ENCODE measurements around the gene MYT1.

Gene MYT1

GRCh38 chr20:64155258-64156135, 8.8 kb upstream of the MYT1 start:
- DNase-seq (ENCODE audit: low read depth) = no peak

DNA sequence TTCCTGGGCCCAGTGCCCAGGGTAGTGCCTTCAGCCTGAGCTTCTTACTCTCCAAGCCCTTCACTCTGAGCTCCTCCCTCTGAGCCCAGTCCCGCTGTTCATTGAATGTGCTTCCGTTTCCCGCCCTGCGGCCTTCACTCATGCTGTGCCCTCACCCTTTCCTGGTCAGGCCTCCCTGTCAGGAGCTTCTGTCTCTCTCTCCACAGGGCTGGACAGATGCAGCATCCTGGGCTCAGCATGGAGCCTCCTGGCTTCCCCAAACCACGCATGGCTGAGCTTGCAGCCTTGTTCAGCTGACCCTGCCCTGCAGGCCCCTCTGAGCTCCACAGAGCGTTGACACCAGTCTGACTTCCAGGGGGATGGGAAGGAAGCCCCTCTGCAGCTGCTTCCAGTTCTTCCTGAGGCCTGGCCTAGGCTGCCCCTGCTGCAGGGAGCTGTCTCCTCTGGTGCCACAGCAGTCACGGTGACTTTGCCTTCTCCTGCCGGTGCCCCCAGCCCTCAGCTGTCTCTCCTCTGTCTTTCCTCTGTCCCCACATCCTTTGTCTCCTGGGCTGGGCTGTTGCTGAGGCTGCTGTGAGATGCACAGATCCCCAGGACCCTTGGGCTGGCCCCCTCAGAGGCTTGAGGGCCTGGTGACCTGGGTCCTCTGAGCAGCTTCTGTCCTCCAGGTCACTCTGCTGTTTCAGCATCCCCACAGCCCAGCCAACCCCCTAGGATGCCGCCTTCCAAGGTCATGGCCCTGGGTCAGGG, 7.9 kb upstream of the MYT1 start:
- no peak for DNase-seq (ENCODE audit: low read depth)

DNA sequence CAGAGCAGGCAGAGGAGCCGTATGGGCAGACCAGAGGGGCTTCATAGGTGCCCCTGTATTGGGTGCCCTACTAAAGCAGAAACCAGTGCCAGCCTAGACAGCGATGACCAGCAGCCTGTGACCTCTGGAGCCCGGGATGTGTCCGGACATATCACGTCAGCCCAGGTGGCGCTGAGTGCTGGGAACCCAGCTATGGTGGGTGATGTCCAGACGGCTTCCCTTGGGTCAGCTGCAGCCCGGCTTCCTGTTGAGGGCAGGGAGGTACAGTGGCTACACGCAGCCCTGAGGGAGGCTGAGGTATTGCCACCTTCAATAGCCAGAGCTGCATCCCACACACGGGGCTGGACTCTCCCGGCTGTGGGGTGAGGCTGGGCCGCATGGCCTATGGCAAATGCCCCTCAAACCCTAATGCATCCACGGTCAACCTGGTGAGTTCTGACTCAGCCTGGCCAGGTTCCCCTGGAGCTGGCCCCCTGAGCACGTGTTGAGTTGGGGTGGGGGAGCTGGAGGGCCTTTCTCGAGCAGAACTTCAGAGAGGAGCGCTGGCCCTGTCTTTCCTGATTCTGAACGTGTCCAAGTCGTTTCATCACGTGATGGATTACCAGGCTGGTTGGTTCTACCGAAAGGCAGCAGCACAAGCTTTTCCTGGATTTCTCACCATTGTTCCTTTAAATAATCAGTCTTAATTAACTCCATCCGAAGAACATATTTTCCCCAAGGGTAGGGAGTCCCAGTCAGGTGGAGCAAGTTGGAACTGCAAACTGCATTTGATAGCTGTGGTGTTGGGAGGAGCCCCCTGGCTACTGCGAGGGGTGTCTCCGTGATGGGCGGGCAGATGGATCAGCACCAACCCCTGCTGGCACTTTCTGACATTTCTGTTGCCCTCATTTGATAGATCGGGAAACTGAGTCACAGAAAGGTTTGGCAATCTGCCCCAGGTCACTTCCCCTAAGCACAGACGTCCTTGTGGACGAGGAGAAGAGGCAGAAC, 7.1 kb upstream of the MYT1 start:
- no peak for DNase-seq (ENCODE audit: low read depth)

GRCh38 chr20:64157878-64158277, 6.4 kb upstream of the MYT1 start:
- no peak for DNase-seq (ENCODE audit: low read depth)

DNA sequence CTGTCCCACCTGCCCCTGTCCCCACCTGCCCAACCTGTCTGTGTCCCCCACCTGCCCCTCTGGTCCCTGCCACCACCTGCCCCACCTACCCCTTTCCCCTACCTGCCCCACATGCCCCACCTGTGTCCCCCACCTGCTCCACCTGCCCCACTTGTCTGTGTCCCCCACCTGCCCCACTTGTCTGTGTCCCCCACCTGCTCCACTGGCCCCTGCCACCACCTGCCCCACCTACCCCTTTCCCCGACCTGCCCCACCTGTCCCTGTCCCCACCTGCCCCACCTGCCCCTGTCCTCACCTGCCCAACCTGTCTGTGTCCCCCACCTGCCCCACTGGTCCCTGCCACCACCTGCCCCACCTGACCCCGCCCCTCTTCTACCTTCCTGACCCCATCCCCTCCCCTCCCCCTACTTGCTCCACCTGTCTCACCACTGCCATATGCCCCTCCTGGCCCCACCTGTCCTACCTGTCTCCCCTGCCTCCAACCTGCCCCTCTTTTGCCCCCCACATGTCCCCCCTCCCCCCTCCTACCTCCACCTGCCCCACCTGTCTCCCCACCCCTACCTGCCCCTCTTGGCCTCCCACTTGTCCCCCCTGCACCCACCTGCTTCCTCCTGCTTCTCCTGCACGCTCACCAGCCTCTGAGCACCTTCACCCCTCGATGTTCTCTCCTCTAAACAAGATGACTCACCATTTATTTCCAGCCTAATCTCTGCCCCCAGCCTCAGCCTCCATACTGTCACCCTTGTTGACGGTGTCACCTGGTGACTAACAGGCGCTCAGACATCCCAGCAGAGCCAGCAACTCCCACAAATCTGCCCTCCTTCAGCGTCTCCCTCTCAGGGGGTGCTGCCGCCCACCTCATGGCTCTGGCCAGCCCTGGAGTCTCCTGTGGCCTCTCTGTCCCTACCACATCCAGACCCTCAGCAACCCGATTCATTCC, 5.6 kb upstream of the MYT1 start:
- no peak for DNase-seq (ENCODE audit: low read depth)

DNA sequence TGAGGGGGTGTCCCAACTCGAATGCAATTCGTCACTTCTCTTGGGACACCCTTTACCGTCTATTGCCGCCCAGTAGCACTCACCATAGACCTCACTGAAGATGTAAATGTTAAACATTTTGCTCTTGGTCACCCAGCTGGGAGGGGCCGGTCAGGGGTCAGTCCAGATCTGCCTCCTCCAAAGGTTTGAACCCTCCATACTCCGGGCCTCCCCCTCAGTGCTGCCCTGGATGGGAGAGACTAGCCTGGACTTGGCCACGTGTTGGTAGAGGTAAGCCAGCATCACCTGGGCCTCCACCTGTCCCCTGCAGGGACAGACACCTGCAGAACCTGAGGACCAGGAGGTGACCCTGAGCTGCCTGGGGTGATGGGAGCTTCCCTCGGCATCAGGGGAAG, 5.0 kb upstream of the MYT1 start:
- no peak for DNase-seq (ENCODE audit: low read depth)

DNA sequence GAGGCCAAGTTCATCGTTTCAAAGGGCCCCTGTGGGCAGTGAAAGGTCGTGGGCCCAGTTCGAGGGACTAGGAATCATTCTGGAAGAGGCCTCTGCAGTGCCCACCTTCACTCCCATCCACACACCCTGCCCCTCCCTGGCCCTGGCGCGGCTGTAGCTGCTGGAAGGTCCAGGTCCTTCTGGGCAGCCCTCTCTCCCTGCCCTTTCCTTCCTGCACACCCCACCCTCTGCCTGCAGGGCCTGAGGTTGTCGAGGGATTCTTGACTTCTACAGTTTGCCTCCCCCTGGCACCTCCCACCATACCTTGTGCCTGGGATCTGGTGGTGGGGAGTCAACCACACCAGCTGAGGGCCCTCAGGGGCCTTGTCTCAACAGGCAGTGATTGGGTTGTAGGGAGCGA, 4.5 kb upstream of the MYT1 start:
- no peak for DNase-seq (ENCODE audit: low read depth)

DNA sequence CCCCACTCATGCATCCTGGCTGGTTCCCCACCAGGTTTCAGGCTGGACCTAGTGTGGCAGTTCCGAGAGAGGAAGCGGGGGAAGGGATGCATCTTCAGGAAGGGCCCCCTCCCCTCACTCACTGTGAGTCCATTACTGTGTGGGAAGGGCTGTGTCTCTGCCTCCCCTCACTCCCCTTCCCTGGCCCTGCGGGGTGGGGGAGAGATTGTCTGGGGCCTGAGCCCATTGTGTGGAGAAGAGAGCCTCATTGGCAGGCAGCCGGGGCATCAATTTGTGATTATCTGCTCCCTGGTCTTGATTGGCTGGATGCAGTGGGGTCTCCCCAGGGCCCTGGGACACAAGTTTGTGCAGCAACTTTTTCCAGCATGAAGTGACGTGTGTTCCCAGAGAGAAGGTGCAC, 4.1 kb upstream of the MYT1 start:
- no peak for DNase-seq (ENCODE audit: low read depth)

GRCh38 chr20:64160526-64161355, 3.5 kb upstream of the MYT1 start:
- no peak for DNase-seq (ENCODE audit: low read depth)

DNA sequence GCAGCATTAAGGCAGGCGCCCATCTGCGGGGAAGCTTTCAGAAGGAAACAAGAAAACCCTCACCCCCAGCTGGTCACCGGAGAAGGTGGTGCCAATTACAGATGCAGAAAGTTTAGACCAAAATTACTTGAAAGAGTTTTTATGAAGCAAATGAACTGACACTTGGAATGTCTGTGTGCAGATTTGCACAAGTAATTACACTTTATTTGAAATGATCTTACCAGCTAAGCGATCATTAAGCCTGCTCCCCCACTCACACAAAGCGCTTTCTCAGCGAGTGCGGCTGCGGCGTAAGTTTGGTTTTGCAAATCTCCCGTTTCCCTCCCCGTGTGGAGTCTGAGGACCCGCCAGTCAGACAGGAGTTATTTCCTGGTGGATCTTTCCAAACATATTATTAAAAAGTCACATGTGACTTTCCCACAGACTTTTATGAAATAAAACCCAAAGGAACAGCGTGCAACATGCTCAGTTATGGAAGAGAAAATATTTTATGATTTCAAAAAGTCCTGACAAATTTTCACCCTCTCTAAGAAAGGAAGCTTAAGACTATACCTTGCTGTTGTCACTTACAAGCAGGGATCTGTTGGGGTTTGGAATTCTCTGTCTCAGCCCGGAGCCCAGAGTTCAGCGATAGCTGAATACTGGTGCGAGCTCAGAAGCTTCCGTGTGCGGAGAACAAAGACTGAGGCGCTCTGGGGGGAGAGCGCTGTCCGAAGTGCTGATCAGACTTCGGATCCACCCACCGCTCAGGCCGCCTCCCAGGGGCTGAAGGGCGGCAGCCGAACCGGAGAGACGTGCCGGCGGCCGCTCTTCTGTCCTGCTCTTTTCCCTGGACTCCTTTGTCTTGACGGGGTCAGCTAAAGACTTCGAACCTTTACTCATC, 2.7 kb upstream of the MYT1 start:
- no peak for DNase-seq (ENCODE audit: low read depth)

GRCh38 chr20:64162239-64162910, 1.9 kb upstream of the MYT1 start:
- no peak for DNase-seq (ENCODE audit: low read depth)

DNA sequence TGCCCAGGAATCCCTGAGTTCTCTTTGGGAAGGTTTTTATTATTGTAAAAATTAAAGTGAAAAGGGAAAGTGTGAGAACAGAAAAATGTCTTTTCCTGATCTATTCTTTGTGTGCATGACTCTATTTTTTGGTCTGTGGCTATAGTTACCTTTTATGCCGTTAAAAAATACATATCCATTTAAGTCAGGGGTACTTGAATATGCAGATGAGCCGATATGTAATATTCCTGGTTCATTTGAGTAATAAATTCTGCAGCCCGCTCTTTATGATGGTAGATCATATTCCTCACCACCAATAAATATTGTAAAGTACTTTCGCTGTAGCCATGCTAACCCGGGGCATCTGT, 503 bp upstream of the MYT1 start:
- no peak for DNase-seq (ENCODE audit: low read depth)

DNA sequence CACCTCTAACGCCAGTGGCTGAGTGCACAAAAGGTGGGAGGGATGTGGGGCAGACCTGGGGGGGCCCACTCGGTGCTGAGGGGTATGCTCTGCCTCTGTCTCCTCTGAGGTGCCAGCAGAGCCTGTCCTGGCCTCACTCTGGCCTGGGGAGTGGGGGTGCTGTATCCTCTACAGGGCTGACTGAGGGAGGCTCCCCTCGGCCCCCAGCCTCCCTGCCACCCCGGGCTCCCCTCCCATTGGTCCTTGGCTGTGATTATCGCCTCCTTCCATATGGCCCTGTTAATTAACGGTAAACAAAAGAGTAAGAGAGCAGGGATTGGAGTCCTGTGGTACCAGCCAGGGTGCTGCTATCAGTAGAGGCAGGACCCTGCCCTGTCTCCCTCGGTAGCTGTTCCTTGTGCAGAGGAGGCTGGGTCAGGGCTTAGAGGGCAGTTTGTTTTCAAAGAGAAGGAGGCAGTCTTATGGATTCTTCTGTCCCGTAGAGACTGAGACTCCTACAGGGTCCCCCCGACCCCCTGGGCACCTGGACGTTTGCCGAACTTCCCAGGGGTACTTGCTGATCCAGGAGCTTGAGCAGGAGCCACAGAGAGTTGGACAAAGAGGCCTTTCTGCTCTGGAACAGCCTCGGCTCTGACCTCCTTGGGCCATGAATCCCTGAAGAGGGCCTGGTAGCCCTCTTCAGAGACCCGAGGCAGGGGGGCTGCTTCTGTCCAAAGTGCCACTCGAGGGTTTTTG, 1.8 kb downstream of the MYT1 start:
- DNase-seq (ENCODE audit: low read depth) = no peak

DNA sequence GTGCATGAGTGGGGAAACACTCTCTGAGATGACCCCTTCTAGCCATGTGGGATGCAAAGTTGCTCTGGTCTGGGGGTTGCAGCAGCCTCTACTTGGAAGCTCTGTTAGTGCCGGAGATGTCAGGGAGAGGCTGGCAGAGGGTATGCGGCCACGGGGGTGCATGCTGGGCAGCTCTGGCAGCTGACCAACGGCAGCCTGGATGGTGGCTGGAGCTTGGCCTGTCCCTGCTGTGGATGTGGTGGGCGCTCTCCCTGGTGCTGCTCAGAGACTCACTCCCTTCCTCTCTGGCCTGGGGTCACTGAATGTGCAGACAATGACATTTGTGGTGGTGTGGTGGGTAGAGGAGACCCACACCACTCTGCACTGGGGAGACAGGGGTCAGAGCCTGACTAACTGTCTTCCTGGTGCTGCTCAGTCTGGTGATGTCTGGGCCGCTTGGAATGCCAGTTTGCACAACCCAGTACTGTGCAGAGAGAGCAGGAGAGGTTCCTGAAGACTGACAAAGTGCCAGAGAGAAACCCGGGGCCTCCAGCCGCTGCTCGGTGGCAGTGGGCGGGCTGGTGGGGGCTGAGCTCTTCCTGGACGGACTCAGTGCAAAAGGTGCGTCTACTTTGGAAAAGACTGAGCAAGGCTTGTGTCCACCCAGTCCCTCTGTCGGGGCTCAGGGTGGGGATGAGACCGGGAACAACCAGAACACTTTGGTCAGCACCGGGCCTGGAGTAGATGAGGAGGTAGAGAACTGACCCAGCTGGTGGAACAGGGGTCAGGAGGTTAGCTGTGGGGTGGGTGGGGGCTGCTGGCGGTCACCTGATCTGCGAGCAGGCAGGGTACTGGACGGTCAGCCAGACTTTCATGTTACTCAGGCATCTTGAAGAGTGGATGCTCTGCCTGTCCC, 2.7 kb downstream of the MYT1 start:
- no peak for DNase-seq (ENCODE audit: low read depth)

- no peak for DNase-seq (ENCODE audit: low read depth)
Measured at GRCh38 chr20:64167676-64168075, 3.4 kb downstream of the MYT1 start.

GRCh38 chr20:64168381-64169090, 4.3 kb downstream of the MYT1 start:
- DNase-seq (ENCODE audit: low read depth) = no peak

All from non-pigmented ciliary epithelial cell (primary cell).